Epithelial cell of proximal tubule (primary cell): ENCODE data around the gene MTAP. TPM values are rescaled to one million over a fixed set of nuclear protein-coding genes. Genes with fewer than 3 reads are reported as not detected.
A peak's percentile ranks its signal among the peaks of the same experiment; 100 is the strongest.
"Not testable (repeated sequence)": the region's sequence is repeated elsewhere in the genome, so short reads cannot be mapped to it uniquely, and the experiment has no call there.

ENCODE experiments used
- DNase-seq: peaks from one replicate; pipeline ENCODE4 v3.0.0-alpha.2; 2011; ENCODE audit warnings: low read depth
- H3K4me3 ChIP-seq: 2 replicates; pipeline ENCODE4 v1.5.1; 2011; ENCODE audit warnings: low read depth, mild to moderate bottlenecking, low read length
- total RNA-seq: library from RNA; depleted of rRNA; stranded (reverse); fragments of >200 nt; gene quantifications from 2 replicates; pipeline ENCODE4 v1.2.3, GENCODE V29; 2015
- TF ChIP-seq, protein P1 (sequence below): conservative IDR thresholded peaks from 2 replicates; pipeline ENCODE4 v1.5.1; 2012; ENCODE audit warnings: low read depth, mild to moderate bottlenecking, low read length

The MTAP gene
- total RNA-seq, 1 donor from 2014 or later, result 34.2 TPM

DNA sequence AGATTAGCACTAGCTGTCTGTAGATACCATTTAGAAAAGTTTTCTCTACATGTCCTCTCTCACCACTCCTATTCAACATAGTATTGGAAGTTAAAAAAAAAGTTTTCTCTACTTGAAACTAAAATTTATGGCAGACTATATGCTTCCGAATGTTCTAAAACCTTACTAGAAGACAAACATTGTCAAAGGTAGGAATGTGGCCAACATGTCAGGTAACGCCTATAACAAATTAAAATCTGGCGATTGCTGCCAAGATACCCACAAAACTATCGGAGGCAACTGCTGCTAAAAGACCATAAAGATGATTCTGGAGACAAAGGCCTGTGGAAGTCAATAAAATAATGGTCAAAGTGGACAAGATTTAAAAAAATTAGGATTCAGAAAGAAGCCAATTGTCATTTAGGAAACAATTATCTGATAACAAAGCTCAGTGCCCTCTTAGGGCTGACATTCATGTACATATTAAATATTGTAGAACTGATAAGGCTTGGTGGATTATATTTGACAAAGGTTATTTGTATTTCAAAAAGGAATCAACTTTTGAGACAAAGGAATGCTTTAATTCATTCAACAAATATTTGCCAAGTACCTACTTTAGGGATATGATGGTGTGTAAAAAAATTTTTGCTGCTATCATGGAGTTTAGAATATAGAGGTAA is 139.0 kb downstream of the MTAP start:
- TF ChIP-seq, protein P1, sequence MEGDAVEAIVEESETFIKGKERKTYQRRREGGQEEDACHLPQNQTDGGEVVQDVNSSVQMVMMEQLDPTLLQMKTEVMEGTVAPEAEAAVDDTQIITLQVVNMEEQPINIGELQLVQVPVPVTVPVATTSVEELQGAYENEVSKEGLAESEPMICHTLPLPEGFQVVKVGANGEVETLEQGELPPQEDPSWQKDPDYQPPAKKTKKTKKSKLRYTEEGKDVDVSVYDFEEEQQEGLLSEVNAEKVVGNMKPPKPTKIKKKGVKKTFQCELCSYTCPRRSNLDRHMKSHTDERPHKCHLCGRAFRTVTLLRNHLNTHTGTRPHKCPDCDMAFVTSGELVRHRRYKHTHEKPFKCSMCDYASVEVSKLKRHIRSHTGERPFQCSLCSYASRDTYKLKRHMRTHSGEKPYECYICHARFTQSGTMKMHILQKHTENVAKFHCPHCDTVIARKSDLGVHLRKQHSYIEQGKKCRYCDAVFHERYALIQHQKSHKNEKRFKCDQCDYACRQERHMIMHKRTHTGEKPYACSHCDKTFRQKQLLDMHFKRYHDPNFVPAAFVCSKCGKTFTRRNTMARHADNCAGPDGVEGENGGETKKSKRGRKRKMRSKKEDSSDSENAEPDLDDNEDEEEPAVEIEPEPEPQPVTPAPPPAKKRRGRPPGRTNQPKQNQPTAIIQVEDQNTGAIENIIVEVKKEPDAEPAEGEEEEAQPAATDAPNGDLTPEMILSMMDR, result no peak
- DNase-seq, result no peak
- no peak overlapping the region for H3K4me3 ChIP-seq

DNA sequence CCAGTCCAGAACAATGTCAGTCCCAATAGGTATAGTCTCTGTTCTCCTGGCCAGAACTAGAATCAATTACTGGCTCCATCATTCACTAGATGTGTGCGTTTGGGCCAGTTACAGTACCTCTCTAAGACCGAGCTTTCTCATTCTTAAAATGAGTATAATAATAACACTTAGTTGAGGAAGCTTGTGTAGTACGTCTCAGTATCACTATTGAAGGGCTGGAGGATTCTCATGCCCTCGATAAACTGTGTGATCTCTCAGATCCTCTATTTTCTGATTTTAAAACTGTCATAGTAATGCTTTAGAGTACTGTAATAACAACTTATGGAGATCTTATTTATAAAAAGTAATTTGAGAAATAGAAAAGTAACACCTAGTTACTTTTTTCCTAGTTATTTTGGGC is 141.0 kb downstream of the MTAP start:
- H3K4me3 ChIP-seq, result no peak overlapping the region
- no peak for DNase-seq
- TF ChIP-seq, protein P1, result no peak

DNA sequence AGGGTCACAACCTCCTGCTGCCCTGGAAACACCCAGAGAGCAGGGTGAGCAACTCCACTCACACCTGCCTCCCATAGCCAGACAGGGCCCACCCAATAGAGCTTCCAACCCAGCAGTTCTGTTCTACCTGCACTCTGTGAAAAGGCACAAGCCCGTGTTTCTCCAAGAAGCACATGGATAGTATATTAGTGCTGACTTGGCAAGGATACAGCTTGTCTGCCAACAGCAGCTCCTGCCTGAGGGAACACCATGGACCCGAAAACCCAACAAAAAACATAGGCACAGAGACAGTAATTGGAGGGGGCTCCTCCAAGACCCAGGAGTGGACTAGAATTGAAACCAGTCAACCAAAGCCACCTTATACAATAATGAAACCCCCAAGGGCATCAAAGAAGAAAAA is 143.2 kb downstream of the MTAP start:
- TF ChIP-seq, protein P1, result no peak
- no peak for DNase-seq

DNA sequence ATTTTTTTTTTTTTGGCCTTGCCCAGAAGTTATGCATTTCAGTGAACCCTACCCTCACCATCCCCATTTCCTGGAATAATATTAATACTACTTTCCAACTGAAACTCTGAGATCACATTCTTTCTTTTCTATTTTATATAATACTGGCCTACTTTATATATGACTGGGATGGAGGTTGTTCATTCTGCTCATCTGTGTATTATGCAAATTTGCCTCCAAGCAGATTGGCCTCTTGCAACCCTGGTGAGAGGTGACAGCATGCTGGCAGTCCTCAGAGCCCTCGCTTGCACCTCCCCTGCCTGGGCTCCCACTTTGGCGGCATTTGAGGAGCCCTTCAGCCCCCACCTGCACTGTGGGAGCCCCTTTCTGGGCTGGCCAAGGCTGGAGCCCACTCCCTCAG is 156.4 kb downstream of the MTAP start:
- DNase-seq, result no peak
- H3K4me3 ChIP-seq, result no peak overlapping the region
- TF ChIP-seq, protein P1, result no peak

More for the DNA sequence above, 143.2 kb downstream of the MTAP start:
- no peak overlapping the region for H3K4me3 ChIP-seq

DNA sequence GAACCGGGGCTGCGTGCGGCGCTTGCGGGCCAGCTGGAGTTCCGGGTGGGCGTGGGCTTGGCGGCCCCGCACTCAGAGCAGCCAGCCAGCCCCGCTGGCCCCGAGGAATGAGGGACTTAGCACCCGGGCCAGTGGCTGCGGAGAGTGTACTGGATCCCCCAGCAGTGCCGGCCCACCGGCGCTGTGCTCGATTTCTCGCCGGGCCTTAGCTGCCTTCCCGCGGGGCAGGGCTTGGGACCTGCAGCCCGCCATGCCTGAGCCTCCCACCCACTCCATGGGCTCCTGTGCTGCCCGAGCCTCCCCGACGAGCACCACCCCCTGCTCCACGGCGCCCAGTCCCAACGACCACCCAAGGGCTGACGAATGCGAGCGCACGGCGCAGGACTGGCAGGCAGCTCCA is 156.8 kb downstream of the MTAP start:
- DNase-seq, H3K4me3 ChIP-seq: not testable (repeated sequence)

DNA sequence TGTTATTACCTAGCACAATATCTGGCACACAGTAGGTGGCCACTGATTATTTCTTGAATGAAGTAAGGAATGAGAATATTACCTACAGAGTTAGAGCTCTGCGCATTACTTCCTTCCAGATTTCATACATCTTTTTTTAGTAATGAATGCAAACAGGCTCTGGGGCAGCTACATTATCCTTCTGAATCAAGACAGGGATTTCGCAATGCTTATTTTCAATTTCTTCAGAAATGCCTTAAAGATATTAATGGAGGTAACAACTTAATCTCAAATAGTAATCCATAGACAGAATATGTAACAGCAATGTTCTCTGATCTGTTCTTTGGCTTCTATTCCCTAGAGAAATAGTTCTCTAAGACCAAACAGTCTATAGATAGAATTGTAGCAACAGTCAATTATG is 159.1 kb downstream of the MTAP start:
- no peak for DNase-seq
- TF ChIP-seq, protein P1, result no peak
- no peak overlapping the region for H3K4me3 ChIP-seq

DNA sequence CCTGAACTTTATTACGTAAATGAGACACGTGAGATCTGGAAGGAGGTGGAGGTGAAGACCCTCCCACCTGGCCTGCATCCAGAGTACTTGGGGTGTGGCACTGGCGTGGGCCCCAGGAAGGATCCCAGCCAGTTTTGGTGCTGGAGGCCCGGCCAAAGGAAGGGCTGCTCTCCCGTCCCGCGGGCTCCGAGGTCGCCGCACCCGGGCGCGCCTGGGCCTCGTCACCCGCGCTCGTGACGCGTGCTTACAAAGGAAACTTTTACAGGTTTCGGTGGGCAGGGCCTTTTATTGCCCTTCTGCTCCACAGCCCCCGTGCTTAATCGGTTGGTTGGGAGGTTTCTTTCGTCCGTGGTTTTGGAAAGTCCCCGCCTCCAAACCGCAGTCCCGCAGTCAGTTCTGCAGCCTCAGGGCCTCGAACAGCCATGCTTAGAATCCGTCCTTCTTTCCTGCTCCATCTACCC is 162.5 kb downstream of the MTAP start:
- peak overlapping the region; percentile 57 for H3K4me3 ChIP-seq
- no peak for DNase-seq
- TF ChIP-seq, protein P1, result no peak
